ENCODE results near the gene FTO.

FTO gene

DNA sequence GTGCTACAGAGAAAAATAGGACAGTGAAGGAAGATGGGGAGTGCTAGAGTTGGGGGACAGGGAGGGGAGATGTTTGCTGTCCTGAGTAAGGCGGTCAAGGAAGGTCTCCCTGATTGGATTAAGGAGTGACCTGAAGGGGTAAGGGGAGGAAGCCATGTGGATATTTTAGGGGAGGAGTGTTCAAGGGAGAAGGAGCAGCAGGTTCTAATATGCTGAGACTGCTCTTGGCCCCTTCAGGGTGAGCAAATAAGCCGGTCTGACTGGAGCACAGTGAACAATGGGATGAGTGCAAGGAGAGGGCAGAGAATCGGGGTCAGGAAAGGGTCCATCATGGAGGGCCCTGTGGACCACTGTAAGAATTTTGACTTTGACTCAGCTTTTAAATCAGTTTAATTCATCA, 393.8 kb downstream of the FTO start:
- TF ChIP-seq CTCF (conservative IDR thresholded peaks at IDR 0.05; ENCODE audit: low read depth, low read length), result no peak
- Histone ChIP-seq H3K4me1 (ENCODE audit: low read depth, poor library complexity, severe bottlenecking) (no peaks in the 10 kb centered on the region), H3K4me3 (IDR thresholded peaks at IDR 0.05; ENCODE audit: insufficient read depth, low read depth, low read length) (no peak overlapping the region), H3K27ac (no peak overlapping the region), H4K20me1 (ENCODE audit: insufficient read depth) (no peaks in the 10 kb centered on the region), H3K79me2 (ENCODE audit: insufficient read depth, low read depth) (no peaks in the 10 kb centered on the region), H3K9ac (no peak overlapping the region), H2AFZ (ENCODE audit: low read depth) (no peak overlapping the region), H3K36me3 (ENCODE audit: insufficient read depth) (no peaks in the 10 kb centered on the region), H3K4me2 (no peak overlapping the region), H3K27me3 (ENCODE audit: insufficient read depth, low read depth) (no peaks in the 10 kb centered on the region)

GRCh38 chr16:54098247-54098646, 394.3 kb downstream of the FTO start:
- no peaks in the 10 kb centered on the region for H4K20me1 ChIP-seq (ENCODE audit: insufficient read depth)
- H3K79me2 ChIP-seq (ENCODE audit: insufficient read depth, low read depth), result no peaks in the 10 kb centered on the region
- H3K4me3 ChIP-seq (IDR thresholded peaks at IDR 0.05; ENCODE audit: insufficient read depth, low read depth, low read length), result no peak overlapping the region
- no peak overlapping the region for H3K9ac ChIP-seq
- no peaks in the 10 kb centered on the region for H3K36me3 ChIP-seq (ENCODE audit: insufficient read depth)
- TF ChIP-seq CTCF (conservative IDR thresholded peaks at IDR 0.05; ENCODE audit: low read depth, low read length), result no peak
- H3K27me3 ChIP-seq (ENCODE audit: insufficient read depth, low read depth), result no peaks in the 10 kb centered on the region
- no peak overlapping the region for H3K4me2 ChIP-seq
- H3K27ac ChIP-seq, result no peak overlapping the region
- no peaks in the 10 kb centered on the region for H3K4me1 ChIP-seq (ENCODE audit: low read depth, poor library complexity, severe bottlenecking)
- no peak overlapping the region for H2AFZ ChIP-seq (ENCODE audit: low read depth)

GRCh38 chr16:54099627-54100026, 395.7 kb downstream of the FTO start:
- no peaks in the 10 kb centered on the region for H3K4me1 ChIP-seq (ENCODE audit: low read depth, poor library complexity, severe bottlenecking)
- no peak overlapping the region for H2AFZ ChIP-seq (ENCODE audit: low read depth)
- no peaks in the 10 kb centered on the region for H3K36me3 ChIP-seq (ENCODE audit: insufficient read depth)
- H3K4me3 ChIP-seq (IDR thresholded peaks at IDR 0.05; ENCODE audit: insufficient read depth, low read depth, low read length), result no peak overlapping the region
- no peak overlapping the region for H3K4me2 ChIP-seq
- H3K9ac ChIP-seq, result no peak overlapping the region
- H3K79me2 ChIP-seq (ENCODE audit: insufficient read depth, low read depth), result no peaks in the 10 kb centered on the region
- H3K27ac ChIP-seq, result no peak overlapping the region
- H4K20me1 ChIP-seq (ENCODE audit: insufficient read depth), result no peaks in the 10 kb centered on the region
- TF ChIP-seq CTCF (conservative IDR thresholded peaks at IDR 0.05; ENCODE audit: low read depth, low read length), result no peak
- H3K27me3 ChIP-seq (ENCODE audit: insufficient read depth, low read depth), result no peaks in the 10 kb centered on the region

DNA sequence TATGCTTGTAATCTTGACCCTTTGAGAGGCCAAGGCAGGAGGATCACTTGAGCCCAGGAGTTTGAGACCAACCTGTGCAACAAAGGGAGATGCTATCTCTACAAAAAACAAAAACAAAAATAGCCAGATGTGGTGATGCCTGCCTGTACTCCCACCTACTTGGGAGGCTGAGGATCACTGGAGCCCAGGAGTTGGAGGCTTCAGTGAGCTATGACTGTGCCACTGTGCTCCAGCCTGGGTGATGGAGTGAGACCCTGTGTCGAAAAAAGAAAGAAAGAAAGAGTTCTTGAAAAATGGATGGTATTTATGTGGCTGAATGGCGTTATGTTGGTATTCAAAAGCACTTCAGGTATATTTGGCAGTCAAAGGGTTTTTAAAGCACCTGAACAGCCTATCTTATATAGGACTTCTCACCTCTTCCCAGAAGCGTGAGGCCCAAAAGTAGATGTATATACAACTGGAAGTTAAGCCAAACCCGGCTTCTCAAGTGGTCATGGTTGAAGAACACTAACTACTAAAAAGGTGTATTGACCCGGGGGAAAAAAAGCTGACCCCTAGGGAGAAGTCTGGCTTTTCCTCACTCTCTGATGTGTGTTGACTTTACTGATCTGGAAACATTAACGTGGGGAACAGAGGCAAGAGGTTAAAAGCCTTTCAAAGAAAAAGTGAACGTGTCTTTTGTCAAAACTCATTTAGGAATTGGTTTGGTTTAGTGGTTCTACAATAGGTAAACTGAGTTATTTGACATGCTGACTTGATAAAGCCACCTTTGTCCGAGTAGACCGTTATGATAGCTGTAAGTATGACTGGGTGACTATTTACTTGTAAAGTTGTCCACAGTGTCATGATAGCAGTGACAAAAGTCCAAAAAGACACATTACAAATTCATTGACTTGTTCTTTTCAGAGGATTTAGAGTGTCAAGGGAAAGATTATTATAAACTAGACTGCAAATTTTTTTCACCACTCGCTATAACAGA, 399.2 kb downstream of the FTO start:
- Histone ChIP-seq H3K4me3 (IDR thresholded peaks at IDR 0.05; ENCODE audit: insufficient read depth, low read depth, low read length) (no peak overlapping the region), H3K27me3 (ENCODE audit: insufficient read depth, low read depth) (no peaks in the 10 kb centered on the region), H3K4me1 (ENCODE audit: low read depth, poor library complexity, severe bottlenecking) (no peaks in the 10 kb centered on the region), H2AFZ (ENCODE audit: low read depth) (no peak overlapping the region), H3K4me2 (no peak overlapping the region), H4K20me1 (ENCODE audit: insufficient read depth) (no peaks in the 10 kb centered on the region), H3K36me3 (ENCODE audit: insufficient read depth) (no peaks in the 10 kb centered on the region), H3K79me2 (ENCODE audit: insufficient read depth, low read depth) (no peaks in the 10 kb centered on the region), H3K27ac (no peak overlapping the region), H3K9ac (no peak overlapping the region)
- TF ChIP-seq CTCF (conservative IDR thresholded peaks at IDR 0.05; ENCODE audit: low read depth, low read length), result no peak
